HepG2 (cell line): ENCODE data around the gene ITGAV. TPM values are rescaled to one million over a fixed set of nuclear protein-coding genes. Genes with fewer than 3 reads are reported as not detected.

Experiments
- ATAC-seq: fragments of 200-7000 bp; cut with Tn5 transposase; 3 replicates; pipeline ENCODE4 v1.9.1; 2020; ENCODE audit warnings: mild to moderate bottlenecking, moderate library complexity
- BruUV-seq: library from RNA; stranded (reverse); fragments of 400-500 nt; replicated peaks from 2 replicates; lab custom pipeline; 2021; lab: Mats Ljungman, UMichigan
- CTCF ChIA-PET: fragments of 300-600 bp; formaldehyde crosslinking; extraction: SDS; loops from one replicate; lab custom pipeline; 2021; ENCODE audit warnings: low total read pairs, inconsistent platforms, low intra/inter-chr PET ratio; lab: Yijun Ruan, JAX
- POLR2A ChIA-PET: fragments of 350-600 bp; sonication (Branson Sonifier 250); formaldehyde crosslinking; loops from one replicate; lab custom pipeline; 2020; ENCODE audit warnings: antibody characterized with exemption, inconsistent platforms; lab: Yijun Ruan, JAX
- DNase-seq: peaks from one replicate; pipeline ENCODE4 v3.0.0-alpha.2; 2015; ENCODE audit warnings: low spot score
- FAIRE-seq: peaks from 3 replicates; lab custom pipeline; 2011; peaks lifted over from hg19 to GRCh38; lab: Jason Lieb, UNC
- H2AFZ ChIP-seq: one replicate; pipeline ENCODE4 v1.6.1; 2011; ENCODE audit warnings: low read length, inconsistent platforms
- H3K27ac ChIP-seq: fragments of 300-600 bp; 3 replicates; pipeline ENCODE4 v1.8.0; 2011; ENCODE audit warnings: mixed run types, mild to moderate bottlenecking, mixed read lengths, low read length, inconsistent platforms; ENCODE audit not compliant: insufficient read depth; ENCODE audit errors: extremely low read length
- H3K27me3 ChIP-seq, 2 experiments: fragments of 200-600 bp in 1 of 2; 2 replicates in 1 of 2; 3 replicates in 1 of 2; pipeline versions ENCODE4 v1.6.0 to v1.8.0; 2011; ENCODE audit warnings: low read length in 2 of 2, mild to moderate bottlenecking in 2 of 2, moderate library complexity in 2 of 2, inconsistent platforms in 1 of 2; ENCODE audit not compliant: insufficient read depth in 2 of 2, control insufficient read depth in 1 of 2
- H3K36me3 ChIP-seq, 2 experiments: fragments of 200-600 bp in 1 of 2; replicated peaks in 1 of 2; 2 replicates in 1 of 2; 3 replicates in 1 of 2; pipeline versions ENCODE4 v1.5.1 to v1.8.0; 2011; ENCODE audit warnings: low read length in 2 of 2, inconsistent platforms in 1 of 2; ENCODE audit not compliant: insufficient read depth in 2 of 2, control insufficient read depth in 1 of 2
- H3K4me1 ChIP-seq: 2 replicates; pipeline ENCODE4 v1.5.1; 2012; ENCODE audit warnings: low read length, inconsistent platforms; ENCODE audit not compliant: insufficient read depth
- H3K4me2 ChIP-seq: 2 replicates; pipeline ENCODE4 v1.6.0; 2011; ENCODE audit warnings: low read depth, low read length, inconsistent platforms
- H3K4me3 ChIP-seq, 3 experiments: fragments of 200-600 bp in 1 of 3; sonication (generic), shearing (Covaris generic) in 1 of 3; replicated peaks in 1 of 3; 2 replicates each; pipeline ENCODE4 v1.5.1; 2011 to 2016; ENCODE audit warnings: low read length in 3 of 3, inconsistent platforms in 2 of 3, low read depth in 2 of 3, mild to moderate bottlenecking in 2 of 3, control low read depth in 1 of 3, mixed read lengths in 1 of 3; ENCODE audit not compliant: insufficient read depth in 1 of 3
- H3K79me2 ChIP-seq: one replicate; pipeline ENCODE4 v1.6.1; 2011; ENCODE audit warnings: low read length, inconsistent platforms; ENCODE audit not compliant: insufficient read depth
- H3K9ac ChIP-seq: 2 replicates; pipeline ENCODE4 v1.6.0; 2011; ENCODE audit warnings: mild to moderate bottlenecking, low read depth, low read length, inconsistent platforms; ENCODE audit not compliant: insufficient read depth
- H3K9me3 ChIP-seq: 2 replicates; pipeline ENCODE4 v1.5.1; 2012; ENCODE audit warnings: mild to moderate bottlenecking, low read length
- H4K20me1 ChIP-seq: 2 replicates; pipeline ENCODE4 v1.6.0; 2011; ENCODE audit warnings: inconsistent platforms, mild to moderate bottlenecking, low read length, moderate library complexity; ENCODE audit not compliant: insufficient read depth
- DZIP1 ChIP-seq: sonication (generic); formaldehyde crosslinking; IDR thresholded peaks from 2 replicates; pipeline ENCODE4 v1.5.0; 2020; ENCODE audit warnings: mild to moderate bottlenecking, missing genetic modification reagents
- HNRNPH1 ChIP-seq: fragments of 200-400 bp; formaldehyde crosslinking; optimal IDR thresholded peaks from 2 replicates; pipeline ENCODE3; 2017; ENCODE audit warnings: mild to moderate bottlenecking, low read depth, low read length
- MAFF ChIP-seq: IDR thresholded peaks from 2 replicates; pipeline ENCODE4 v1.6.1; 2011; ENCODE audit warnings: low read depth, low read length, improper control_type of control experiment
- MAFK ChIP-seq, 2 experiments: IDR thresholded peaks in 1 of 2; conservative IDR thresholded peaks in 1 of 2; 2 replicates each; pipeline ENCODE4 v1.6.1; 2011; ENCODE audit warnings: improper control_type of control experiment in 2 of 2, low read length in 2 of 2
- ZNF557 ChIP-seq: sonication (generic); formaldehyde crosslinking; IDR thresholded peaks from 2 replicates; pipeline ENCODE4 v1.4.0; 2020; ENCODE audit warnings: missing genetic modification reagents
- WGBS: methylation state at CpG from one replicate; pipeline ENCODE4 v1.1.6; 2017; ENCODE audit warnings: low lambda C conversion rate; 5-methylcytosine and 5-hydroxymethylcytosine counted together
- in situ Hi-C: cut with HindIII; loops from 2 replicates; pipeline ENCODE4 v1.10.0; 2017; ENCODE audit warnings: low pct_unique_long_range_greater_than_20kb; ENCODE audit not compliant: extremely low pct_ligation_motif_present
- intact Hi-C: fragments of 100-400 bp; cut with micrococcal nuclease; formaldehyde crosslinking; loops from one replicate; pipeline ENCODE4 v1.10.0; 2022; ENCODE audit not compliant: unreplicated experiment
- polyA plus RNA-seq, 8 experiments: library from polyadenylated mRNA; depleted of rRNA in 3 of 8; stranded (reverse) in 7 of 8; unstranded in 1 of 8; fragments of >200 nt; fragmentation: Illumina TruSeq in 4 of 8; extraction: Trizol in 4 of 8; gene quantifications; 2 replicates each; pipeline versions ENCODE4 v1.2.1 to v1.2.3, GENCODE V29; 2011 to 2016; ENCODE audit warnings: low read depth in 4 of 8, missing spikeins in 1 of 8, mixed read lengths in 1 of 8; ENCODE audit not compliant: insufficient read depth in 1 of 8
- total RNA-seq, 5 experiments: library from RNA; depleted of rRNA; stranded (reverse); fragments of >200 nt; fragmentation: Illumina TruSeq; extraction: Trizol; gene quantifications; 2 replicates each; pipeline ENCODE4 v1.2.3, GENCODE V29; 2016; ENCODE audit warnings: low read depth in 1 of 5

Gene ITGAV
- total and polyA plus RNA-seq, 2 of the 13 experiments (the other 11 are each of a cell fraction or from before 2014, with no cell fraction given), result 59.1 to 60.4 TPM

GRCh38 chr2:186636800-186637496 is 47.1 kb downstream of the ITGAV start:
- FAIRE-seq (no peak), ATAC-seq (no peak), DNase-seq (no peak)
- ChIA-PET POLR2A (no interaction called here), CTCF (no interaction called here)
- TF ChIP-seq MAFF (peak; percentile 89), MAFK (conservative IDR thresholded peaks at IDR 0.05 in 1 of 2, IDR thresholded peaks at IDR 0.05 in 1 of 2; ENCODE audit: low read length in 2 of 2) (peak; percentile 92 to 95), DZIP1 (CRISPR knock-in tag) (no peak)
- no peaks in the 10 kb centered on the region for H3K9me3 ChIP-seq
- H3K4me3 ChIP-seq, result no peak overlapping the region
- H3K9ac ChIP-seq, result no peak overlapping the region
- H3K4me2 ChIP-seq, result no peak overlapping the region
- in situ Hi-C loops (loop anchor here (5.0 kb wide), 1 partner anchor 135 kb away; no protein-coding TSS in a partner anchor), intact Hi-C loops (no loop called here)
- H3K36me3 ChIP-seq, result peaks cover 13 to 42% of the 10 kb centered on the region in 2 experiments
- no peaks in the 10 kb centered on the region for H3K27me3 ChIP-seq
- H2AFZ ChIP-seq, result no peak overlapping the region
- 97% methylated on average over 11 of the region's 11 CpGs for whole genome bisulfite sequencing
- H3K27ac ChIP-seq, result no peak overlapping the region
- H3K79me2 ChIP-seq, result no peaks in the 10 kb centered on the region
- no TSS peak for BruUV-seq
- no peaks in the 10 kb centered on the region for H4K20me1 ChIP-seq
- no peaks in the 10 kb centered on the region for H3K4me1 ChIP-seq

GRCh38 chr2:186637497-186637800 is 47.6 kb downstream of the ITGAV start:
- intact Hi-C loops, result no loop called here
- CTCF ChIA-PET, result no interaction called here
- ATAC-seq, result no peak

More at GRCh38 chr2:186637497-186637800, 47.6 kb downstream of the ITGAV start:
- POLR2A ChIA-PET, result no interaction called here
- TF ChIP-seq HNRNPH1, result no peak
- TF ChIP-seq ZNF557 (CRISPR knock-in tag), result no peak
- TF ChIP-seq, all 625 proteins: peak for 0
- H3K4me1 ChIP-seq, result no peaks in the 10 kb centered on the region
- no peak overlapping the region for H3K4me3 ChIP-seq
- H3K9me3 ChIP-seq, result no peaks in the 10 kb centered on the region
- H3K4me2 ChIP-seq, result no peak overlapping the region
- BruUV-seq, result no TSS peak
- no peak overlapping the region for H3K27ac ChIP-seq
- peaks cover 13 to 42% of the 10 kb centered on the region in 2 experiments for H3K36me3 ChIP-seq
- H3K79me2 ChIP-seq, result no peaks in the 10 kb centered on the region
- H2AFZ ChIP-seq, result no peak overlapping the region
- no peaks in the 10 kb centered on the region for H4K20me1 ChIP-seq
- FAIRE-seq (no peak), DNase-seq (no peak)
- no peaks in the 10 kb centered on the region for H3K27me3 ChIP-seq
- no peak overlapping the region for H3K9ac ChIP-seq
- in situ Hi-C loops, result loop anchor here (5.0 kb wide), 1 partner anchor 135 kb away; no protein-coding TSS in a partner anchor
